DMS79 (cell line): Measurements from ENCODE around the gene IRF8.
"Not testable (repeated sequence)": the region's sequence is repeated elsewhere in the genome, so short reads cannot be mapped to it uniquely, and the experiment has no call there.

Source experiments
- DNase-seq: peaks from one replicate; lab custom pipeline; 2025; lab: John Stamatoyannopoulos, UW

Gene IRF8

DNA sequence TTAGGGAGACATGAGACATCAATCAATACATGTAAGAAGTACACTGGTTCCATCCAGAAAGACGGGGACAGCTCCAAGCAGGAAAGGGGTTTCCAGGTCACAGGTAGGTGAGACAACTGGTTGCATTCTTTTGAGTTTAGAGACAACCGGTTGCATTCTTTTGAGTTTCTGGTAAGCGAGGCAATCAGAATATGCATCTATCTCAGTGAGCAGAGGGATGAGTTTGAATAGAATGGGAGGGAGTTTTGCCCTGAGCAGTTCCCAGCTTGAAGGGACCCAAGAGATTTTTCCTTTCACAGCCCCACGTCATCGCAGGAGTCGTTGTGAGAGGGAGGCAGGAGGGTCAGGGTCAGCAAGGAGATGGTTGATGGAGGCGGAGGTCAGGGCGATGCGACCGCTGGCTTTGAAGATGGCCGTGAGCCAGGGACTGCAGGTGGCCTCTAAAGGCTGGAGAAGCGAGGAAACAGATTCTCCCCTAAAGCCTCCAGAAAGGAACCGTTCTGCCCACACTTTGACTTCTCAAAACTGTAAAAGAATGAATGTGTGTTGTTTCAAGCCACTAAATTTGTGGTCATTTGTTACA, 36.5 kb downstream of the IRF8 start:
- DNase-seq, result no peak

DNA sequence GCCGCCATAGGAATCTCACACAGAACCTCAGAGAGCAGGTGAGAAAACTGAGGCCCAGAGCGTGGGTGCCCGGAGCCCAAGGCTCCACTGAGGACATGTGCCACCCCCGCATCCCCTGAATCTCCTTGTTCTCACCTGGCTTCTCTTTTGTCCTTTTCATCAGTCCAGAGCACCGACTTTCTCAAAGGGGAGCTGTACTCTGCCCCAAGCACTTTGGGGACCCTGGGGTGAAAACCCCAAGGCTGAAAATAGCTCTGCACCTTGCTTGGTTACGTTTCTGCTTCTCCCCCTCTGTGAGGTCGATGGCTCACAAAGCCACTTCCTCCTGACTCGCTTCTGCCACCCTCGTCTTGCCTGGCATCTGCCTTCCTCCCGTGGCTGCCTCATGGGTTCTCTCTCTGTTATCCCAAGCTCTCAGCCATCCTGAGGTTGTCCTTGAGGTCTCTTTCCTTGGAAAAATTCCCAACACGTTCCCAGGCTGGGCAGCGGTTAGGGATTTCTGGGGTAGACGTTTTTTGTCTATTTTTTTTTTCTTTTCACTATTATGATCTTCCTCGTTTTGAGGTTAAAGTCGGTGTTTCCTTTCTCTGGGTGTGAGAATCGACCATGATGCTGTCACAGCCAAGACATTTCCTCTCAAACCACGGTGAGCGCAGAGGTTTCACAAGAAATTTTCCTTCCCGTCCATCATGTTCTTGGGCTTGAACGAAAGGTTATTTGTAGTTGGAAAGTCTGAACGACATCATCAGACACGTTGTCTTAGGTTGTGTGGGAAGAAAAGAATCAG, 37.2 kb downstream of the IRF8 start:
- no peak for DNase-seq

DNA sequence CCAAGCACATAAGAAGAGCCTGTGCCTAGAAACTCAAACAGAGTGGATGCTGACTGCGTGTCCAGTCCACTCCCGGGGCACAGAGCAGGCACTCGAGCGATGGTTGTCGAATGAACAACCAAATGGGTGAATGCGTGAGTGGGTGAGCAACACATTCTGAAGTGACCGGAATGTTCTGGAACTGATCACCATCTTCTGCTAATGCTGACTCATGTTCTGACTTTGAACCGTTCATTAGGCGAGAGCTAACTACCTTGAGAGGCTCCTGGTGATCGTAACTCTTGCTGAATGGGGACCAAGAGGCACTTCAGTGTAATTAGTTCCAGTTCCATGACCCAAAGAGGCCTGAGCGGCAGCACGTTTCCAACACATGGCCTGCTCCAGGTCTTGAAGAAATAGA, 37.9 kb downstream of the IRF8 start:
- DNase-seq, result peak; percentile 94

DNA sequence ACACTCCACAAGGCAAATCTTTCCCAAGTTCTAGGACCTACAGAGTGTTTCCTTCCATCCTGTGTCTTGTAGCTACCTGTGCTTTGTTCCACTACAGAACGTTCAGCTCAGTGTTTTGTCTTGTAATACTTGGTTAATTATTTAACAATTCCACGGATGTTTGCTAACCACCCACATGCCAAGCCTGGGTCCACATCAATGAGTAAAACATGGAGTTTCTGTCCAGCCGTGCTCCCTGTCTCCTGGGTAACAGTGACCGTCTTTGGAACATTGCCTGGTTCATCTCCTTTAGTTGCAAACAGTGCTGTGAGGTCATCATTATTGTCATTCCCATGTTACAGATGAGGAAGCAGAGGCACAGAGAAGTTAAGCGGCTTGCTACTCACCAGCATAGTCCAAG, 41.3 kb downstream of the IRF8 start:
- DNase-seq, result no peak

DNA sequence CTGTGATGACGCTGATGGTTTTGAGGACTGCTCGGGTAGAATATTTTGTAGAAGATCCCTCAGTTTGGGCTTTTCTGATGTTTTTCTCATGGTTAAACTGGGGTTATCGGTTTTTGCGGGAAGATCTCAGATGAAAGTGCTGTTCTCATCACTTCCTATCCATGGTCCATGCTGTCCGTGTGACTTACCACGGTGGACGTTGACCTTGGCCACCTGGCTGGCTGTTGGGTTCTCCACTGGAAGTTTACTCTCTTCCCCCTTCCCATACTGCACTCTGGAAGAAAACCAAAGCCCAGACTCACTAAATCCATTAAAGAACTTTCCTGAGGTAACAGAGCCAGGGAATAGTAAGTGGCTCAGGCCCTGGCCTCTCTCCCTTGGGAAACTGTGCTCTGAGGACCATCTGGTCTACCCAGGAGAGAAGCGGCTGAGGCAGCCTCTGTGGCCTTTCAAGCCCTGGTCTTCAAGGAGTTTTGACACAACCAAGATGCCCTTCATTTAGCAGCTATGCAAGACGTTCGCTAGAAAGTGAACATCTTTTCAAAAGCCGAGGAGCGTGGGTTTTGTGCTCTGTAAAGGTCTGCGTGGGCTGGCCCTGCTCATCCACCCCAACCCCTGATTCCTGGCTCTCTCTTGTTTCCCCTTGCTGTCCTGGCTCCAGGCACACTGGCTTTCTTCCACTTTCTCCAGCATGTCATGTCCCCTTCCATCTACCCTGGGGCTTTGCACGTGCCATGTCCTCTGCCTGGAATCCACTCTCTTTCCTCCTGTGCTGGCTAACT, 43.1 kb downstream of the IRF8 start:
- no peak for DNase-seq

DNA sequence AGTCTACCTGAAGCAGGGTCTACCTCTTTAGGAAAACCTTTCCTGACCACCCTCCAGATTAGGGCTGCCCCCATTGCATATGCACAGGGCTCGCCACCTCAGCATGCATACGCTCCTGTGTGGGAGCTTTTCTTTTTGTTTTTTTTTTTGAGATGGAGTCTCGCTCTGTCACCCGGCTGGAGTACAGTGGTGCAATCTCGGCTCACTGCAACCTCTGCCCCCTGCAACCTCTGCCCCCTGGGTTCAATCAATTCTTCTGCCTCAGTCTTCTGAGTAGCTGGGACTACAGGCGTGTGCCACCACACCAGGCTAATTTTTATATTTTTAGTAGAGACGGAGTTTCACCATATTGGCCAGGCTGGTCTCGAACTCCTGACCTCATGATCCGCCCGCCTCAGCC, 43.7 kb downstream of the IRF8 start:
- not testable (repeated sequence) for DNase-seq

DNA sequence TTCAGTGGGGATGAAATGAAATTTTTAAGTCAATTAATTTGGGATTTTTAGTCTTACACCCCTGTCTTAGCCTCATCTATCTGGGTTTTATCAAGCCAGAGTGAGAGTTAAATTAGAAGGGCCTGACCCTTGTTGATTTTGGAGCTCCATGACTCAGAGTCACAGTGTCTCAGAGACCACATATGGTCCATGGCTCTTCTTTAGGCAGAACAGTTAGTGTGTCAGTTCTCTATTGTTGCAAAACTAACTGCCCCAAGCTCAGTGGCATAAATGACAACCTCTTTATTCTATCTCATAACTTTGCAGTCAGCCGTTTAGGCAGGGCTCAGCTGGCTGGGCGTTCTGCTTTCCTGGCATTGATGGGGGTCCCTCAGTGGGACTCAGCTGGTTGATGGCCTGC, 44.7 kb downstream of the IRF8 start:
- no peak for DNase-seq

DNA sequence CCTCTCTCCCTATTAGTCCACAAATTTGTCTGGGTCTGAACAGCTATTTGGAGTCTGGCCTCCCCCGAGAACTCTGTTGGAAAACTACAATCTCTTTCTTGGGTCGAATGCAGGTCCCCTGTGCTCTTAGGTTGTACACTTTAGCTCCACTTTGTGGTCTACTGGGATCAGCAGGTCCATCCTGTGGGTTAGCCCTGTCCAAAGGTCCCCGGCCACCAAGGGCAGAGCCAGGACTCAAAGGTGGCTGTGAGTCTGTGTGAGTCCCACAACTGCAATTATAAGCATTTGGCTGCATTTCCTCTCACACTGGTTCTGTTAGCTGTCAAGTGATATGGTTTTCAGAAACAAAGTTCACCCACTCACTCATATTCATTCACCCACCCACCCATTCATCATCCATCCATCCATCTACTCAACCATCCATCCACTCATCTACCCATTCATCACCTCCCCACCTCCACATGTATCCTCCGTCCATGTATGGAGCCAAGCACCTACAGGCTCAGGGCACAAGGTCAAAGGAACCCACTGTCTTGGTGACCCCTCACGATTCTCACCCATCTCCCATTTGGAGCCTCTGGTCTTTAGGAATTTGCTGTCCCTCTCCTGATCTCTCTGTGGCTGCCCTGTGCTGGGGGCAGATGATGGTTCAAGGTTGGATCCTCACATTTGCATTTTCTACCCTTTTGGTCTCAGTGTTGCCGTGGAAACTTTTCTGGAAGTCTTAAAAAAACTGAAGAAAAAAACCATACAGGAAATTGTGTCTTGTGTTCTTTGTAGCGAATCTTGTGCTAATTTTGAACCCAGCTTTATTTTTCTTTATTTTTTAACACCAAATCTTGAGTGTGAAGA, 45.8 kb downstream of the IRF8 start:
- no peak for DNase-seq

DNA sequence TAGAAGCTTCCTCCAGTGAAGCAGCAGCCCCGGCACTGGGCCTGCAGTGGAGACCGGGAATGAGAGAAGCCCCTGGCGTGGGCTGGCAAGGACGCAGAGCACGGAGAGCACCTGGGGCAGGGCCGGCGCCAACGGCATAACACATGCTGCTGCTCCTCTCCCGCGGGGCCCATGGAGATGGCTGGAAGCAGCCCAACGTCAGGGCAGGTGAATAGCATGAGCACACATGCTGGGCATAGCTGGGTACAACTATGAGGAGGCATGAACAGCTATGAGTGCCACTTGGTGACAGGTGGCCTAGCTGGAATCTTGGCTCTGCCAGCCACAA, 46.4 kb downstream of the IRF8 start:
- DNase-seq, result peak; percentile 82

DNA sequence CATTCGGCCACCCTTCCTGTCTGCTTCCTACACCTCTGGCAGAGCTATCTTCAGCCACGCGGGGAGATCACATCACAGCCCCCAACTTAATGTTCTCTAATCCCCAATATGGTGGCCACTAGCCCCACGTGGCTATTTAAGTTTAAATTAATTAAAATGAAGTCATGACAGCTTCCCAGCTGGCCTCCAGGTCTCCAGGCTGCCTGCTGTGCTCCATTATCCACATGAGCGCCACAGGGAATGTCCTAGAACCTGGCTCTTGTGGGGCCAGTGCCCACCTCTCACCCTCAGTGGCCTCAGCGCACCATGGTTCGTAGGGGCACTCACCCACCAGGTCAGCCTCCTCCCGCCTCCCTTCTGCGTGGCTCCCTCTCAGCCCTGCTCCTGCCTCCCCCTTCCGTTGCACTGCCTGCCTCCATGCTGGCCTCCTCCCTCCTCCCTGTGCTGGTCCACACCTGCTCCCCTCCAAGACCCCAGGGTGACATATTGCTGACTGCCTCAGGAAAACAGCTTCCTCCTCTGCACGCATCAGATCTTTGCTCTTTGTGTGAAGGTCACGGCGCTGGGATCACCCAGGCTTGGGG, 47.7 kb downstream of the IRF8 start:
- DNase-seq, result no peak

DNA sequence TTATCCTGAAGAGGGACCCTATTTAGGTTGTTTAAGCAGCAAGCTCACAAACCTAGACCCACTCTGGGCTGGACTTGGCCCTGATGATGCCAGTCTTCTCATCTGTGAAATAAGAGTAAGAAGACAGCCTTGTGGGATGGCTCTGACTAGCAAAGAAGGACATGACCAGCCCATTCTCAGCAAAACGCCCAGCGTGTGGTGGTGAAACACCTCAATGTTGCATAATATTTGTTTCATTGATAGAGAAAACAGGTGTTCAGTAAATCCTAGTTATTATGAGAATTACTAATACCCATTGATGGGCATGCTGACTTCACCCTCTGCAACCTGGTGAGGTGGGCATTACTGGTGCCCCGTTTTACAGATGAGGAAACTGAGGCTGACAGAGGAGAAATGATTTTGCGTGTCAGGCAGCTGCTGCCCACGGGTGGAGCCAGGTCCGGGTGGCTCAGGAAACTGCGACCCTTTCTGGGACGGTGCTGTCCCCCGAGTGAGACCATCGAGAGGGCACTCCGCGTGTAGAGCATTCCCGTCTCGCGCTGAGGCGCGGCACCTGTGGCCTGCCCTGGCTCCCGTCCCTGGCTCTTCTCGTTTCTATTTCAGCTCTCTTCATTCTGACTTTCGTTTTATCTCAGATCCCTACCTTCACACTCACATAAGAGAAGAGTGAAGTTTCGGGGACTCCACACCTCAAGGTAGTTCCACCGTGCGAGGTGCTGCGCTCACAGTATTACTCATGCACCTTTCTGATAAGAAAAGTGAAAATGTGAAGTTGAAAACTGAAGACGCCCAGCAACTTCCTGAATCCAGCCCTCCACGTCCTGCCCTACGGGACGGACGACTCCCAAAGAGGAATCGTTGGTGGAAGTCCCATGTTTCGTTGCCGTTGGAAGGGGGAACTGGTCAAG, 48.5 kb downstream of the IRF8 start:
- DNase-seq, result no peak

DNA sequence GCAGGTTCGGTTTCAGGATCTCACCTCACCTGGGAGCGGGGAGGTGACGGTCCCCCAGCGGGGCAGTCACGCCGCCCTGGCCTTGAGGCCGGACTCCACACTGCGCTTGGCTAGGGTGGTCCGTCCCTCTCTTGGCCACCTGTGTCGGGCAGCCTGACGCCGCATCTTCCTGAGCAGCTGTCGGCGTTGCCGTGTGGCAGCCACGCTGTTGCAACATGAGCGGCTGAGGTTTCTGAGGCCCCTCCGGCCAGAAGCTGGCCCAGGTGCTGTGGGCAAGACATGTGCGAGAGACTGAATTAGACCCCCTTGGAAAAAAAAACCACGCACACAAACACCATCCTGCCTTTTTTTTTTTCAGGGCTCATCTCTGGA, 49.2 kb downstream of the IRF8 start:
- DNase-seq, result no peak

DNA sequence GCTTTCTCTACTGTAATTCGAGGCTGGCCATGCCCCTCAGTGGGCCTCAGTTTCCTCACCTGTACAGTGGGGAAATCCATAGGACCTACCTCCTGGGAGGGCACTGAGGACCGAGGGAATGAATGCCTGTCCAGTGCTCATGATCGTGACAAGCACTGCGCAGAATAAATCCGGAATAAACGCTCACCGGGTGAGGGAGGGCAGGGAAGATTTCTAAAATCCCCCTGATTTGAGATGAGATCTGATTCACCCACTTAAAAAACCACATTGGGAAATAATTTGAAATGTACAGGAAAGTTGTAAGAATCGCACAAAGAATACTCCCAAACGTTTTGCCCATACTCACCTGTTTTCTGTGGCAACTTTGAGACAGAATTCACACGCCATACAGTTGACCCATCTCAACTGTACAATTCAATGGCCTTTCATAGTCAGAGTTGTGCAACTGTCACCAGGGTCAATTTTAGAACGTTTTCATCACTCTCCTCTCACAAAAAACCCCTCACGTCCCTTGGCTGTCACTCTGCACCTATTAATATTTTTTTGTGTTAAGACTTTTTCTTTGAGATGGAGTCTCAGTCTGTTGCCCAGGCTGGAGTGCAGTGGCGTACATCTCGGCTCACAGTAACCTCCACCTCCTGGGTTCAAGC, 49.8 kb downstream of the IRF8 start:
- no peak for DNase-seq

DNA sequence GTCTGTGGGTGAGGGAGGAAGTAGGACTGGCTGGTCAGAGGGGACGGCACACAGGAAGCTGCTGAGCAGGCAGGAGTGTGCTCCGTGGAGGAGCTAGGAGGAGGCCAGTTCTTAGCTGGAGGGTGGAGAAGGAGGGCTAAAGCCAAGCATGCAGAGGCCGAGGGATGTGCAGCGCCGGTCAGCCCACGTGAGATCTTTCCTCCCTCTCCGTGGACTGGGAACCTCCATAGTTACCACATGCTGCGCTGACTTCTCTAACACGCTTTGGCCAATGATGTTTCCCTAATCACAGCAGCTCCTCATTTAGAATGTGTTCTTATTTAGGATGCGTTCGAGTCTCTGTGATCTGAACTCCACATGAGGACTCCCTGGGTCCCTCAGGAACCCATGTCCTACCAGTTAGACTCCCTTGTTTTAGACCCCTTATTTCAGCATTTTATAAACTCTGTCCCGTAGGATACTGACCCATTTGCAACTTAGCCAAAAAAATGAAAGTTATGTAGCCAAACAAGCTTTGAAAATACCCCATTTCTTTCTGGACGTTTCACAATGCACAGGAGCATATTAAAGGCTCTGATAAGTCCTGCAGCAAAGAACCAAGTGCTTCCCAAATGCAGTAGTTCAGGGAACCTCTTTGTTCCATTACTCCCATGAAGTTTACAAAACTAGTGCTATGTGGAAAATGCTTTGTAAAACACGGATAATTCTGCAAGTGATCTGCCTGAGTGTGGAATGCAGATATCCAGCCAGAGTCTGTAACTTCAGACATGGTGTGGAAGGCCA, 51.4 kb downstream of the IRF8 start:
- DNase-seq, result no peak

DNA sequence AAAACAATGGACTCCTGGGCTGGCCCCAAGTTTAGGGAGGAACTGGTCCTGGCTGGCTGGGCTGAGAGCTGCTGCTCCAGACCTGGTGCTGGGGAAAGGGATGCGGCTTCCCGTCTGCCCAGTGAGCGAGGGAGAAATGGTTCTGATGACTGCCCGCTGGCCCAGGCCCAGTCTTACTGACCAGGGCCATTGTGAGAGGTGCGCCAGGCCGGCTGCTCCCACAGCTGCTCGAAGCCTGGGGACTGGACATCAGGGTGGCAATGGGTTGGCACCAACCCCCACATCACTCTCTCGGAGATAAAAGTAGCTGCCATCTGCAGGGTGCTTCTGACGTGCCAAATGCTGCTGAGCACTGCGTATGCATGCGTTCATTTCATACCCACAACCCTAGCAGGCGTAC, 53.2 kb downstream of the IRF8 start:
- no peak for DNase-seq

DNA sequence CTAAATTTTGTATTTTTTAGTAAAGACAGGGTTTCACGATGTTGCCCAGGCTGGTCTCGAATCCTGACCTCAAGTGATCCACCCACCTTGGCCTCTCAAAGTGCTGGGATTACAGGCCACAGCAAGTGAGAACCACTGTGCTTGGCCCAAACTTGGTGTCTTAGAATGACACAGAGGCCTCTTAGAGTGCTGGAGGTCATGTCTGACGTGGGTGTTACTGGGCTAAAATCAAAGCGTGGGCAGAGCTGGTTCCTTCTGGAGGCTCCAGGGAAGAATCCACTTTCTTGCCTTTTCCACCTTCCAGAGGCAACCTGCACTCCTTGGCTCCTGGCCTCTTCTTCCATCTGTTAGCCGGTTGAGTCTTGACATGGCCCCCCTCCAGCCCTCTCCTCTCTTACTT, 53.8 kb downstream of the IRF8 start:
- no peak for DNase-seq

DNA sequence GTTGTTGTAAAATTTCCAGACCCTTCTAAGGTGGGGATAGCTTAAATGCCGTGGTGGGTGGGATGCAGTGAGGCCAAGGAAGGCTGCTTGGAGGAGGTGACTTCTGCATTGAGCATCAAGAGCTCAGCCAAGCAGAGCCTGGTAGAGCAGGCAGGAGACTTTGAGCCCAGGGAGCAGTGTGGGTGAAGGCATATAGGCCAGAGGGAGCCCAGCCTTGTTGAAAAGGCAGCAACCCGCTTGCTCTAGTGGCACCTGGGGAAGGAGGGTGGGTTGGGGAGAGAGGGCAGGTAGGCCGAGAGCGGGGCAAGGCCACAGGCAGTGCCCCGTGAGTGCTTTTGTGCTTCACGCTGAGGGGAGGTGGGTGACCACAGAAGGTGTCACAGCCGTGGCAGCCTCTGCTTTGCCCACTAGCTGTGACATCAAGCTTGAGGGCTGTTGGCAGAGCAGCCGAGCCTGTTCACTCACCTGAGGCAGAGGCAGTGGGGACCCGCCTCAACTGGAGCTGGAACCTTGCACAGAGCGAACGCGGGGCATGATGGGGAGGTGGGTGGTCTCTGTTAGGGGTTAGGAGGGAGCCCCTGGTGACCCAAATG, 56.1 kb downstream of the IRF8 start:
- no peak for DNase-seq

DNA sequence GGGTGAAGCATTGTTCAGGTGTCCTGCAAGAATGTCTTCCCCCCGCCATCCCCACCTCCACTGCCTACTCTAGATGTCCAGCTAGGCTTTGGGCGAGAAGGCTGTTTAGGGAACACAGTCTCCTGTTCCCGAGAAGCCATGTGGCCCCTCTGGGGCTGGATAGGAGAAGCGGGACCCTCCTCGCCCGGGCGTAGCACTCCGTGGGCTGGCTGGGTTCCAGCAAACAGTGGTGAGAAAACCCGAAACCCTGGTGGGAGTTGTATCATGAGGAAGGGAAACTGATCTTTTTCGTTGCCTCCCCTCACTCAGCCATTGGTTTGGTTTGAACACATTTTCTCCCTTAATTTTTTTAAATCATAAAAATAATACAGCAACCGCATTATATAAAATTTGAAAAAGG, 56.6 kb downstream of the IRF8 start:
- no peak for DNase-seq

DNA sequence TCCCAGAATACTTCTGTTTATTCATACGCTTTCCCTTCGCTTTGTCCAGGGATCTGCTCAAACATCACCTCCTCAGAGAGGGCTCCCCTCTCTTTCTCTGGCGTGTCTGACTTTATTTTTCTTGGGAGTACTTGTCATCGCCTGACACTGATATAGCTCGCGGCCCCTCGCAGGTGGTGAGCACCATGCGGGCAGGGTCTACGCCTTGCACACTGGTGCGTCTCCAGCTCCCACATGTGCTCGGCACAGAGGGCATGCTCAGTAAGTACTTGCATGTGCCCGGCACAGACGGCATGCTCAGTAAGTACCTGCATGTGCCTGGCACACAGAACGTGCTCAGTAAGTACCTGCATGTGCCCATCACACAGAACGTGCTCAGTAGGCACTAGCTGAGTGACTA, 57.5 kb downstream of the IRF8 start:
- no peak for DNase-seq
